Activated CD8-positive, alpha-beta memory T cell treated with anti-CD3 and anti-CD28 coated beads for 36 hours (primary cell): ENCODE measurements around the gene DNASE1L2. TPM values are rescaled to one million over a fixed set of nuclear protein-coding genes. Genes with fewer than 3 reads are reported as not detected.

Source experiments
- CTCF ChIA-PET: fragments of 350-600 bp; sonication (Branson Sonifier 250); formaldehyde crosslinking; loops from one replicate; lab custom pipeline; 2021; ENCODE audit warnings: antibody characterized with exemption; lab: Charles Lee
- POLR2A ChIA-PET: fragments of 350-600 bp; sonication (Branson Sonifier 250); formaldehyde crosslinking; loops from one replicate; lab custom pipeline; 2021; ENCODE audit warnings: antibody characterized with exemption; lab: Charles Lee
- total RNA-seq, 2 experiments: library from RNA; stranded (reverse); gene quantifications; one replicate each; pipeline ENCODE4 v1.2.3, GENCODE V29; 2021

Gene DNASE1L2
- total RNA-seq, 2 experiments from 2014 or later, result 1.3 to 1.4 TPM

- POLR2A ChIA-PET, result interaction anchor here (0.6 kb wide), 1 partner anchor 12 kb away, joined by 5 read pairs; no protein-coding TSS in a partner anchor
- CTCF ChIA-PET, result no interaction called here
Measured at GRCh38 chr16:2273484-2273883, 37.2 kb downstream of the DNASE1L2 start.

GRCh38 chr16:2273931-2274330 lies 37.7 kb downstream of the DNASE1L2 start:
- ChIA-PET POLR2A (no interaction called here), CTCF (no interaction called here)

- ChIA-PET POLR2A (no interaction called here), CTCF (interaction anchor here (0.5 kb wide), 1 partner anchor 472 kb away, joined by 3 read pairs; no protein-coding TSS in a partner anchor)
Measured at GRCh38 chr16:2275476-2276367, 39.5 kb downstream of the DNASE1L2 start.

- ChIA-PET CTCF (interaction anchor here (0.5 kb wide), 1 partner anchor 471 kb away, joined by 3 read pairs; no protein-coding TSS in a partner anchor), POLR2A (no interaction called here)
Measured at GRCh38 chr16:2276368-2277195, 40.3 kb downstream of the DNASE1L2 start.

GRCh38 chr16:2277466-2278271 lies 41.4 kb downstream of the DNASE1L2 start:
- ChIA-PET CTCF (no interaction called here), POLR2A (no interaction called here)

- POLR2A ChIA-PET, result no interaction called here
- CTCF ChIA-PET, result no interaction called here
Measured at GRCh38 chr16:2278272-2278608, 42.0 kb downstream of the DNASE1L2 start.

GRCh38 chr16:2278956-2279800 lies 42.9 kb downstream of the DNASE1L2 start:
- POLR2A ChIA-PET, result interaction anchor here (0.7 kb wide), 2 partner anchors 9 to 150 kb away, joined by 3 read pairs; no protein-coding TSS in a partner anchor
- CTCF ChIA-PET, result no interaction called here

GRCh38 chr16:2280461-2280860 lies 44.2 kb downstream of the DNASE1L2 start:
- ChIA-PET POLR2A (no interaction called here), CTCF (no interaction called here)

GRCh38 chr16:2280981-2281542 lies 44.8 kb downstream of the DNASE1L2 start:
- ChIA-PET CTCF (no interaction called here), POLR2A (no interaction called here)

- CTCF ChIA-PET, result no interaction called here
- POLR2A ChIA-PET, result interaction anchor here (0.7 kb wide), 1 partner anchor 31 kb away, joined by 5 read pairs; the partner anchor contains the start of gene ECI1
Measured at GRCh38 chr16:2282262-2282661, 46.0 kb downstream of the DNASE1L2 start.

GRCh38 chr16:2282866-2283555 lies 46.8 kb downstream of the DNASE1L2 start:
- POLR2A ChIA-PET, result no interaction called here
- CTCF ChIA-PET, result no interaction called here

- CTCF ChIA-PET, result no interaction called here
- POLR2A ChIA-PET, result no interaction called here
Measured at GRCh38 chr16:2284001-2284770, 47.9 kb downstream of the DNASE1L2 start.

GRCh38 chr16:2284797-2285576 lies 48.7 kb downstream of the DNASE1L2 start:
- CTCF ChIA-PET, result no interaction called here
- POLR2A ChIA-PET, result no interaction called here

- POLR2A ChIA-PET, result no interaction called here
- CTCF ChIA-PET, result no interaction called here
Measured at GRCh38 chr16:2285731-2286191, 49.5 kb downstream of the DNASE1L2 start.

- ChIA-PET CTCF (no interaction called here), POLR2A (no interaction called here)
Measured at GRCh38 chr16:2286550-2286949, 50.3 kb downstream of the DNASE1L2 start.
